ENCODE measurements around the gene OPTN.
"Not testable (repeated sequence)": the region's sequence is repeated elsewhere in the genome, so short reads cannot be mapped to it uniquely, and the experiment has no call there.

Gene OPTN

DNA sequence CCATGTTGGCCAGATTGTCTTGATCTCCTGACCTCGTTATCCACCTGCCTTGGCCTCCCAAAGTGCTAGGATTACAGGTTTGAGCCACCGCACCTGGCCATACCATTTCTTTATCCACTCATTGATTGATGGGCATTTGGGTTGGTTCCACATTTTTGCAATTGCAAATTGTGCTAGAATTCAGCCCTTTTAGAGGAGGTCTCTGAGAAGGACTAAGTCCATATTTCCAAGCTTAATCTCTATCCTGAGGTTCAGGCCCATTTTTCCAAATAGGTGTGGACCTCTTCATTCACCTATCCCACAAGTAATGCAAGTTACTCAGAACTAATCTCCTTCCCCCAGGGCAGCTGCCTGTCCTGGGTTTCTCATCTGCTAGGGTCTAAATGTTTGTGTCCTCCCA is 9.7 kb upstream of the OPTN start:
- no peak for DNase-seq

DNA sequence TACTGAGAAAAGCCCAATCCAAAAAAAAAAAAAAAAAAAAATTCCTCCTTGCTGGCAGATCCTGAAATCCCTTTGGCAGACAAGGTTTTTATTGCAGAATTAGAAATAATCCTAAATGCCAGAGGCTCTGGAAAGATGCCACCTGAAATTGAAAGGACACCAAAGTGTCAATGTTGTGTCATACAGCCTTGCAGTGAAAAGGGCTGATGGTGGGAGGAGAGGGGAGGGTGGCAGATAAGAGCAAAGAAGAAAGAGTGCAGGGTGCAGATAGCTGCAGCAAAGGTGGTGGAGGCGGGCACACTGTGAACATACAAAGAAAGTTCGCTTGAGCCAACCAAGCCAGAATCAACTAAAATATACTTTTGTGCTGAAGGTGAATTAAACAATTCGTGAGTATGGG is 8.2 kb upstream of the OPTN start:
- no peak for DNase-seq

DNA sequence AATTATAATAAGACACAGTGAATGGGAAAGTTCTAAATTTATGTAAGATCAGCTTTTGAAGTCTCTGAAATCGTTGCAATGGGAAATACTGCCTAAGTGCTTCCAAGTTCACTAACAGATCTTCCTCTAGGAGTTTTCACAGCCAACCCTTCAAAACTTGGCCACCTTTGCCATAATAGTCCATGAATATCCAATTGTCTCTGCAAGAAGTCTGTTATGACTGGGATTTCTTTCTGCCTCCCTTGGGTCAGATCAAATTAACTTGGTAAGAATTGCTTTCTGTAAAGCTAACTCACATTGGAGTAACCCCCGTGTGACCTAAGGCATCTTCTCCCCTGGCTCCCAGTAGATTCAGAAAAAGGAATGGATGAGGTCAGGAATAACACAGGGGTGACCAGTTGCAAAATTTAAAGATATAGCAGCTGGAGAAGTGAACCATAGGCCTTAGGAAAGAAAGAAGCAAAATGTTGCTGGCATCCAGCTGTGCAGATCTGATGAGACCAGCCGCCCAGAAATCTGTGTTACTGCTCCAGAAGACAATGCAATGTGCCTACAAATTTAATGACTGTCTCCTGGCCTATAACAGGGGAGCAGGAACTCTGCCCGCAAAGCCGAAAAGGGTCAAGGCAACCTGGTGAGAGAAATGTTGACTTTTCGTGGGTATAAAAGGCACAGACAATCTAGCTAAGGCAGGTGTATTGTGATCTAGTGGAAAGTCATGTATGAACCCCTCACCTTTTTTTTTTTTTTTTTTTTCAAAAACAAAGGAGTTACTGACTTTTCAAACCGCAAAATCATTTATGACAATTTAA is 7.5 kb upstream of the OPTN start:
- no peak for DNase-seq

DNA sequence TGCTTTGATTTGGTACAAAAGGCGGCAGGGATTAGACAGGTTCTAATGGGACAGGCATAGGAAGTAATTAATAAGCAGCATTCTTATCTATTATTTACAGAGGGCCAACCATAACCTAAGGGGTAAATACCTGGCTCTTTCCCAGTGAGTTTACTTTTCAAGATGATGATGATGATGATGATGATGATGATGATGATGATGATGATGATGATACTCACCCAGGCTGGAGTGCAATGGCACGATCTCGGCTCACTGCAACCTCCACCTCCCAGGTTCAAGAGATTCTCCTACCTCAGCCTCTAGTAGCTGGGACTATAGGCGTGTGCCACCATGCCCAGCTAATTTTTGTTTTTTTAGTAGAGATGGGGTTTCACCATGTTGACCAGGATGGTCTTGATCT is 5.9 kb upstream of the OPTN start:
- not testable (repeated sequence) for DNase-seq

DNA sequence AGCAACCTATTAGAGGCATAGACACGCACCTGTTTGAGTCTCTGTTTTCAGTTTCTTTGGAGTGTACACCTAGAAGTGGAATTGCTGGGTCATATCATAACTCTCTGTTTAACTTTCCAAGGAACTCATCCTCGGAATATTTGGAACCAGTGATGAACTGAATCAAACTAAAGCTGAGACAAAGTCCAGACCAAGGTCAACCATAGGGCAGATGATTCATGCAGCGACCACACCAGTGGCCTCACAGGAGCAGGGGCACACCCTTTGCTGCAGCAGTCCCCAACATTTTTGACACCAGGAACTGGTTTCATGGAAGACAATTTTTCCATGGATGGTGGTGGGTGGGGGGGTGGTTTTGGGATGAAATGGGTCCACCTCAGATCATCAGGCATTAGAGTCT is 4.9 kb upstream of the OPTN start:
- DNase-seq: no peak

DNA sequence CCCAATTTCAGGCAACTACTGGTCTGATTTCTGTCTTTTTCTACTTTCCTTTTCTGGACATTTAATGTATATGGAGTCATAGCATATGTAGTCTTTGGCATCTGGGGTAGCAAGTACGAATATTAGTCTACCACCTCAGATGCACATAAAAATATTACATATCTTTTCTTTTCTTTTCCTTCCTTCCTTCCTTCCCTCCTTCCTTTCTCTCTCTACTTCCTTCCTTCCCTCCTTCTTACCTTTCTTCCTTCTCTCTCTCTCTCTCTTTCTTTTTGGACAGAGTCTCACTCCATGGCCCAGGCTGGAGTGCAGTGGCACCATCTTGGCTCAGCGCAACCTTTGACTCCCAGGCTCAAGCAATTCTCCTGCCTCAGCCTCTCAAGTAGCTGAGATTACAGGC is 4.0 kb upstream of the OPTN start:
- DNase-seq: no peak

DNA sequence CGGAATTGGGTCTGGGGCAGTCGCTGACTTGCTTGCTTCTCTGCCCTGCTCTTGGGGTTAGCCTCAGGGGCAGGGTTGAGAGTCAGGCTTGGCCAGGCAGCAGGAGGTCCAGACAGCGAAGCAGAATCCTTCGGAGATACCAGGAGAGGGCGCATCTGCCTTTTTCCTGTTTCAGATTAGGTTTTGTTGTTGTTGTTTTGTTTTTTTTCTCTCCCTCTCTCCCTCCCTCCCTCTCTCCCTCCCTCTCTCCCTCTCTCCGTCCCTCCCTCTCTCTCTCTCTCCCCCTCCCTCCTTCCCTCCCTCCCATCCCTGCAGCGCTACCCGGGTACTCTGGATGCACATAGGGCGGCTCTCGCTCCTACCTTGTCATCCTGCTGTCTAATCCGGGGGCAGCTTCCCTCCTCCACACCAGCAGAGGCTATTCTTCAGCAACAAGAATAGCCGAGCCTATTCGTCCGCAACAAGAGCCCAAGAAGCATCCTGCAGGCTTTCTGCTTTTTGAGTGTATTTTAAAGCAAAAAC is 758 bp upstream of the OPTN start:
- DNase-seq: peak; percentile 58

DNA sequence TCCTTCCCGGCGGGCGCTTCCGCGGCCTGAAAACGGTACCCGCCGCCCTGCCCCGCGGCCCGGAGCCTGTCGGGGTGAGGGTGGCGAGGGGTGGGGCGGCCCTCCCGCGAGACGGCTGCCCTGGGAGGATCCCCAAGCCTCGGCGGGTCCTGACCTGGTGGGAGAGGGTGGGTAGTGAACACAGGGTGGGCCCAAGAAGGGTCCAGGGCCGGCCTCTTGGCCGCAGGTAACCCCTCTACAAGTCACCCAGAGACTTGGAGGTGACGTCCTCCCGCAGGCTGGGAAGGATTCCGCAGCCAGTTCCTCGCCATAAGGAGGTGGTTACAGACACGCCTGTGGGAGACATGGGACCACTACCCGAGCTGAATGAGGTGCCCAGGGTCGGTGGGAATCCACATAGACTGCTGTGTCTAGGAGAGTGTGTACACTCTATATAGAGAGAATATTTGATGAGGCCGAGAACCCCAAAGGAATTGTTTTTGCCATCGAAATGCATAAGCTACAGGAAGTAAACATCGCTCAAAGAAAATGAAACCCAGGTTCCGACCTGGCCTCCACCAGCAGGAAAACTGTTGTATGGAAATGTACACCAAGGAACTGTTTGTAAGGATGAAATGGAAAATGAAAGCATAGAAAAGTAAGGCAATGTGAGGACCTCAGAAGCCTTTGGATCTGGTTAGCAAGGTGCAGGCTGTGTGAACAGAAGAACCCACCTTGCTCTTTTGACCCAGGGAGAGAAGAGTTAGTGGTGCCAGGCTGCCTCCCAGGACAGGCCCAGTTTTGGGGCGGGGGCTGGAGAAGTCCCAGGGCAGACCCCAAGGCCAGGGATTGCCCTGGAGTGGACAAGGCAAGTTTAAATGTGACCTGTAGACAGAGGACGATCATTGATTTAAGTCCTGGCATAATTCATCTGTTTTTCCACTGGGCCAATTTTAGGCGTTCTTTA is 659 bp downstream of the OPTN start:
- no peak for DNase-seq

DNA sequence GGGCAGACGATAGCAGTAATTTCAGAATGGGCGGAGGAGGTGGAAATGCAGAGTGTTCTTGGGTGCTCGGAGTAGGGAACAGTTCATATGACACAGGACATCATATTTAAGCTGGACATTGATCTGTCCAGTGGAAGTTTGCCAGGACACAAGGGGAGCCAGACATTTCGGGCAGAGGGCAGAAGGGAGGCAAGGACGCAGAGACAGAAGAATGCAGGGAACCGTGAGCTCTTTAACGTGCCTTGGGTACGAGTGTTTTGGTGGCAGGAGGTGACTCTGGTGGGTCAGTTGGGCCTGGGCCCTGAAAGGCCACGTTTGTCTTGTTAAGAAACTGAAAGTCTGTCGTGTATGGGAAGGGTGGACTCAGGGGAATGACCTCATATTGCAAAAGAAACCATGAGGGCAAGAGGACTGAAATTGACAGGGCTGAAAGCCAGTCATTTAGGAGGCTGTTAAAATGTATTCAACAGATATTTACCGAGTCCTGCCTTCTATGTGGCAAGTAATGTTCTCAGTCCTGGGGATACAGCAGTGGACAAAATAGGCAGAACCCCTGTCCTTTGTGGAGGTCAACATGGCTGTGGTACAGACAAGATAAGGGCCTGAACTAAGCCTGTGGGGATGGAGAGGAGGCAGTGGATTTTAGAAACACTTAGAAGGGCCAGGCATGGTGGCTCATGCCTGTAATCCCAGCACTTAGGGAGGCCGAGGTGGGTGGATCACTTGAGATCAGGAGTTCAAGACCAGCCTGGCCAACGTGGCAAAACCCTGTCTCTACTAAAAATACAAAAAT is 2.2 kb downstream of the OPTN start:
- no peak for DNase-seq

DNA sequence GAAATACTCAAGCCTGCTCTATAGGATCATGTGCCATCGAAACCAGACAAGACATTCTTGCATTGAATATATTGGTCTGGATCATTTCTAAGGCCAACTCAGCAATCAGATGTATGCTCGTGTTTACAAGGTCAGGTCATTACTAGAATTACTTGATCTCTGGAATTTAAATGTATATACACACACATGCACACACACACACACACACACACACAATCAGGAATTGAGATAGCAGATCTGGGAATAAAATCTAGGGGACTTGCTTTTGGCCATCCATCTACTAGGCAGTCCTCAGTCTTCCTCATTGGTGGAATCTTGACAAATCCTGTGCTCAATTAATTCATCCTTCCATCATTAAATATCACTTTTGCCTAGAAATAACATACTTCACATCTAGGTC is 3.6 kb downstream of the OPTN start:
- no peak for DNase-seq

DNA sequence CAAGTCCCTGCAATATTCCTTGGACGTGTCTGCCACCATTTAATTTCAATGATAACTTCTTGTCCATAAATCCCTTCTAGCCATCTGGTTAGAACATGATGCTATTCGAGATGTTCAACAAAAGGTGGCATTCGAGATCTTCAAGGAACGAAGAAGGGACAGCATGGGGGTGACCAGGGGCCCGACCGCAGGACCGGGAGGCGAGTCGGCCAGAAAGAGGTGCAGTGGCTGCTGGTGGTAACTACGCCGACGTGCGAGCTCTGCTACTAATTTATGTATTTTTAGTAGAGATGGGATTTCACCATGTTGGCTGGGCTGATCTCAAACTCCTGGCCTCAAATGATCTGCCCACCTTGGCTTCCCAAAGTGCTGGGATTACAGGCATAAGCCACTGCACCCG is 4.7 kb downstream of the OPTN start:
- no peak for DNase-seq

DNA sequence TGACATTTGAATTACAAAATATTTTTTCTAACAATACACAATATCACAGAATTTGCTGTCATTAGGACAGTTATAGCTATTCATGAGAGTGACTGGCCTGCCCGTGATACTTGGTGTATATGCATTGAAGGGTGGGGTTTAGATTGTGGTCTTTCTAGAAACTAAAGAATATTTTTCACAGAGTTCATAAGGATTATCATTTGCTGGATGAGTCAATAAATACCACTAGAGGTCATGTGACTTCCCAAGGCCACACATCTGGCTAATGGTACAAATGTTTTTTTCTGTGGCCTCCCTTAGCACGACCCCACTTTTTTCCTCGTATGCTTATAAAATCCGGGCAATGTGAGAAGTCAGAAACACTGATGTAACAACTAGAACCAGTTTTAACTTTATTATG is 5.2 kb downstream of the OPTN start:
- DNase-seq: peak; percentile 16

DNA sequence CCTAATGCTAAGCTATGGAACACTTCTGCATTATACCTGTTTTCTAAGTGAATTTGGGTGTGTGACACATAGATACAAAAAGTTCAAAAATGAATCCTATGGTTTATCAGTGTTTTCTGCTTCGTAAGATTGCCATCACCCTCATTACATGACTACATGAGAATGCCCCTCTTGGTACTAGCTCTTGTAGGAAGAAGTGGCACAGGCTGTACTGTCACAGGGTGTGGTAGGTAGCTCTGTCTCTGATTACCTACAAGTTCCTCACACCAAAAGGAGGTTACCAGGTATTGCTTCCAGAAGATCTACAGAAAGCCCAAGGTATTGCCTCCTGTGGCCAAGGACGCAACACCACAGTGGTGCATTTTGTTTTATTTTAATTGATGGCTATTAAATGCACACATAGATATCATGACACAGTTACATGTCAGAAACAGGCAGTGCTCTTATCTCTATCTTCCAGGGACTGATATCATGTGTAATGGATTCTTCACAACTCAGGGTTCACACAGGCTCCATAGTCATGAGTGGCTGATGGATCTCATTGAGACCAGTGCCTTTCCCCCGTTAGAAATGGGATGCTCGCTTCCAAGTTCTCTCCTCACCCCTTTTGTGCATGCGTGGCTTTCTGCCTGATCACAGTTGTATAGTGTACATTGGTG is 6.6 kb downstream of the OPTN start:
- DNase-seq: no peak

DNA sequence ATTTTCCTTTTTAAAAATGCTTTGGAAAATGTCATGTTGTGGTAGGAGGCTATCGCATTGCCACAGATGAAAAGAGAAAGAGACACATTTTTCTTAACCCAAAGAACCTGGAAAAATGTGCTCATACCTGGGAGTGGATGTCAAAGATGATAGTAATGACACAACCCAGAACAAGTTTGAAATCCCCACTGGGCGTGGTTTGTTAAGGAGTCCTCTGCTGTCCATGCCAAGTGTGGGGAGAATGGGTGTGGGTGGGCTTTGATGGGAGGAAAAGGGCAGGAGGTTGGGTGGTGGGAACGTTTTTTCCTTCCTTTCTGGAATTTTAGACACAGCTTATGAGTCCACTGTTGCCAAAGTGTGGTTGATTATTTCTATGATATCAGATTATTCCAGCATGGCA is 10.9 kb downstream of the OPTN start:
- DNase-seq: no peak

DNA sequence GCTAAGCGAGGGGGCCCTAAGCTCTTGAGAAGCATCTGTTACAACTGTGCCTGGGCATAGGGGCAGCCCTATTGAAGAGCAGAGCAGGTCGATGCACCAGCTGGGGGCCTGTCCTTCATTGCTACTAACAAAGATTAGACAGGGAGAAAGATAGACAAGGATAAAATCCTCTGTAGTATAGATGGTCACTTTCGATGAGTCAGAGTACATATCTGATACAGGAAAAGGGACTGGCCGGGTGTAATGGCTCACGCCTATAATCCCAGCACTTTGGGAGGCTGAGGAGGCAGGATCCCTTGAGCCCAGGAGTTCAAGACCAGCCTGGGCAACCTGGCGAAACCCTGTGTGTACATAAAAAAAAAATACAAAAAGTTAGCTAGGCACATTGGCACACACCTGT is 13.6 kb downstream of the OPTN start:
- DNase-seq: no peak

DNA sequence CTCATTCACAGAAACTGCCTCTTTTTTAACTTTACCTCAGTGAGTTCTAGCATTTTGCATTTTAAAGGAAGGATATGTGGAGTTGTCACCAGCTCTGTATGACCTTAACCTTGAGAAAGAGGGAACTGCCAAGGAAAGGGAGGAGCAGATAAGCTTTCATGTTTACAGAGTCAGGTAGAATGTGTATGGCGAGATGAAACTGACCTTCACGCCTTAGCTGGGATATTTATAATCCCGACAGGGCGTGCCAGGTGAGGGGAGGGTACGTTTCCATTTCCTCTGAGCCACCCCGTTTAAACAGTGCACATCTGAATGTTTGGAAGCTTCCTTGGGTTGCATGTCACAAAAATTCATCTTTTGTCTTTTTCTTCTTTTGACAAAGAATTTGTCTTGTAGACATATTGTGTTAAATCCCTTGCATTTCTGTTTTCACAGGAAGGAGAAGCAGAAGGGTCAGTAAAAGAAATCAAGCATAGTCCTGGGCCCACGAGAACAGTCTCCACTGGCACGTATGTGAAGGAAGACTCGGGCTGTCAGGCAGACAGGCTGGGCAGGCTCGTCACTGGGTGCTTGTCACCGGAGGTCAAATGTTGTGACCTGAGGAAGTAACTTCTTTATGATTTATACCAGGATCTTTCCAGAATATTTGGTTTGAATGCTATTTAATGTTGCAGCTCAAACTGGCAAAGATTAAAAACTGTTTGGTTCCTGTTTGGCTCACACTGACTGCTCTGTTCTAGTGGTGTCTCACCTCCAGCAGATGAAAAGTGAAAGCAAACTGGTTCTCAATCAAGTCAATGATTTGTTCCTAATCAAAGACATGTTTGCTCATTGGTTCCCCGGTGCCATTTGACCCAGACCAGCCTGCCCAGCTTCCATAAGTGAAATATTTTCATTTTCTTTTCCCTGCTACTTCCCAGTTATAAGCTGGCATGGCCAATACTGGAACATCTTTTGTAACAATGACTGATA is 16.2 kb downstream of the OPTN start:
- DNase-seq: no peak

DNA sequence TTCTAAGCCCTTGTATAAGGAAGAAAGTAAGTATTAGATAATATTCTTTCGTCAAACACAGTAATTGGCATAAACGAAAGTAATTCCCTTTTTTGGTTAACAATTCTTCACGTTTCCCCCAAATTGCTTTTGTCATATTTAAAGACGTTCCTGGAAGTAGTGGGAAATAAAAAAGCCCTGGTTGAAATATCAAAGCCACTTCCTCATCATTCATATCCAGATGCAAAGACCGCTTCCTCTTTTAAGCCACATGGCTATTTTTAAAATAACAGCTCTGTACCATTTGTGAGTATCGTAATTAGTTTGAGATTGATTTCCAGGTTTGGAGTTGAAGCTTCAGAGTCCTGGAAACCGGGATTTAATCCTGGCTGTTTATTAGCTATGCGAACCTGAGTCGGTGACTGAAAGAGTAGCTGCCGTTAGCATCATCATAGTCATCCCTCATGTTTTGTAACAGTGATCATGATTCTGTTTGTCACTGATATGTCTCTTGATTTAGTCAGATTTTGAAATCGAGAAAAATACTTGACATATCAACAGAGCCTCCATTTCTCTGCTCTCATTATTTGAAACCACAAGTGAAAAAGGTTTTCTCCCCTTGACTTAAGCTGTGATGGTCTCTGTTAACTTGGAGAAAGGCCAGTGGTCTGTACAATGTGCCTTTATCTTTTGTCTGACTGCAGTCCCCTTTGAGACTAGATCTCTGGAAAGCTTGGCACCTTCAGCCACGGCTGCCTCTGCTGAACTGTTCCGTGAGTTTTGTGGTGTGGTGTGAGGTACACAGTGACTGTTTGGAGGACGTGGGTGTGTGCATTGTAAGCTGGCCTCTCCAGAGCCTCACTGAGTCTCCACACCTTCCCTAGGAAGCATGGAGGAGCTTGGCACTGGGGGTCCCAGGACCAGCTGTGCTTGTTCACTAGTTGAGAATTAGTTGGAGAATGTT is 18.1 kb downstream of the OPTN start:
- DNase-seq: no peak

DNA sequence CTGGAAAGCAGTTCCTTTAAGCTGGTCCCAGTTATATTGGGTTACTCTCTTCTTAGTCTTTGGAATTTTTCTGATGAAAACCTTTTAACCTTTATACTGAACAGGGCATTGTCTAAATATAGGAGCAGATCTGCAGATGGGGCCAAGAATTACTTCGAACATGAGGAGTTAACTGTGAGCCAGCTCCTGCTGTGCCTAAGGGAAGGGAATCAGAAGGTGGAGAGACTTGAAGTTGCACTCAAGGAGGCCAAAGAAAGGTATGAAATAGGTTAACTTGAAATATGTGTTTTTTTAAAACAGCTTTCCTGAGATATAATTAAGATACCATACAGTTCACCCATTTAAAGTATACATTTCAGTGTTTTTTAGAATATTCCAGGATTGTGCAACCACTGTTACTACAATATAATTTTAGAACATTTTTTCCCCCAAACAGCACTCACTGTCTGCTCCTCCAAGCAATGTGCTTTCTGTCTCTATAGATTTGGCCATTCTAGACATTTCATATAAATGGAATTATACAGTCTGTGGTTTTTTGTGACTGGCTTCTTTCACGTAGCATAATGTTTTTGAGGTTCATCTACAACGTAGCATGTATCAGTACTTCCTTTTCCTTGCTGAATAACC is 18.9 kb downstream of the OPTN start:
- no peak for DNase-seq

DNA sequence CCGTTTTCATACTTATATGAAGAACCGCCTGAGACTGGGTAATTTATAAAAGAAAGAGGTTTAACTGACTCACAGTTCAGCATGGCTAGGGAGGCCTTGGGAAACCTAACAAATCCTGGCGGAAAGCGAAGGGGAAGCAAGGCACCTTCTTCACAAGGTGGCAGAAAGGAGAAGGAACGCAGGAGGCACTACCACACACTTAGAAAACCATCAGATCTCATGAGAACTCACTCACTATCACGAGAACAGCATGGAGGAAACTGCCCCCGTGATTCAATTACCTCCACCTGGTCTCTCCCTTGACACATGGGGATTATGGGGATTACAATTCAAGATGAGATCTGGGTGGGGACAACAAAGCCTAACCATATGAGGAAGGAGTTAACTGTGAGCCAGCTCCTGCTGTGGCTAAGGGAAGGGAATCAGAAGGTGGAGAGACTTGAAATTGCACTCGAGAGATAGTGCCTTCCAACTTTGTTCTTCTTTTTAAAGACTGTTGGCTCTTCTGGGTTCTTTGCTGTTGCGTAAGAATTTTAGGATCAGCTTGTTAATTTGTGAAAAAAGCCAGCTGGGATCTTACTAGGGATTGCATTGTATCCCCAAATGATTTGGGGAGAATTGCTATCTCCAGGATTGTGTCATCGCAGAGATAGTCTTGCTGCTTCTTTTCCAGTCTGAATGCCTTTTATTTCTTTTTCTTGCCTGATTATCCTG is 21.0 kb downstream of the OPTN start:
- no peak for DNase-seq

Data from fibroblast of skin of abdomen (primary cell).